GM23248 (cell line): ENCODE data around the gene RTN4.

Source experiments
- EZH2 ChIP-seq: fragments of 200-600 bp; sonication (generic); IDR thresholded peaks from 2 replicates; pipeline ENCODE4 v1.6.1; 2018; ENCODE audit warnings: antibody characterized with exemption, mild to moderate bottlenecking; ENCODE audit not compliant: insufficient read depth, poor library complexity, severe bottlenecking
- EZH2phosphoT487 ChIP-seq: fragments of 200-600 bp; sonication (generic); IDR thresholded peaks from 2 replicates; pipeline ENCODE4 v1.6.1; 2018; ENCODE audit warnings: antibody characterized with exemption, moderate library complexity, mild to moderate bottlenecking, low read depth; ENCODE audit not compliant: insufficient read depth

DNA sequence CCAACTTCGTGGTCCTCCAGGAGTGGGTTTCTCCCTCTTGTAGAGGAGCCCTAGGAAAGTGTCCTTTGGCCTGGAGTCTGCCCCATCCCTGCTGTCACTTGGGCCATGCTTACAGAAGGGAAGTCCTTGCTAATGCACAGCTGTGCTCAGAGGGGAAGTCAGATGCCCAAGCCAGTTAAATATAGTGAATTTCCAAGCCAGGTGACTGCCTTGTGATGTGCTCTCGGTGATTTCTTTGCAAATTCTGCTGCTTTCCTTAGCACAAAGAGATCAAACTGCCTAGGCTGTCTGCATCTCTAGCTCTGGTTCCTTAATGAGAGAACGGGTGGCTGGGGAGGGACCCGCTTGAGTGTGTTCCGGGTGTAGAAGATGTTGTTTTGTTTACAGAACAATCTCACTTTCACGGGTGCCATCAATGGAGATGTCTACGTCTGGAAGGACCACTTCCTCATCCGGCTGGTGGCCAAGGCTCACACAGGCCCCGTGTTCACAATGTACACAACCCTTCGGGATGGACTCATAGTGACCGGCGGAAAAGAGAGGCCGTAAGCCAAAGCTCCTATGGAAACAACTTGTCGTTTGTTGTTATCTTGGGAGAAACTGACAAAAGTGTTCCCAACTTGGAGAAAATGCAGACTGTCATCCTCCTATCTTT lies 91.4 kb downstream of the RTN4 start:
- TF ChIP-seq EZH2 (no peak), EZH2phosphoT487 (no peak)
